Naive thymus-derived CD8-positive, alpha-beta T cell (primary cell): ENCODE results near the gene FKBP11. TPM values are rescaled to one million over a fixed set of nuclear protein-coding genes. Genes with fewer than 3 reads are reported as not detected.
"Not testable (repeated sequence)": the region's sequence is repeated elsewhere in the genome, so short reads cannot be mapped to it uniquely, and the experiment has no call there.

Experiments used
- ATAC-seq, 2 donors: fragments of 150-1000 bp; cut with Tn5 transposase in 1 of 2; sonication (Bioruptor Pico), chemical (Tn5 transposase) in 1 of 2; 1 replicate in 1 of 2; 2 replicates in 1 of 2; pipeline ENCODE4 v1.10.0; 2021; ENCODE audit warnings: mild to moderate bottlenecking in 2 of 2, moderate library complexity in 2 of 2
- POLR2A ChIA-PET: fragments of 350-600 bp; sonication (Branson Sonifier 250); formaldehyde crosslinking; loops from one replicate; lab custom pipeline; 2021; ENCODE audit warnings: antibody characterized with exemption; lab: Charles Lee
- DNase-seq, 10 donors: peaks; one replicate each; pipeline versions ENCODE4 v3.0.0 to v3.0.0-alpha.2; 2020 to 2022
- H3K27ac Mint-ChIP-seq, 10 donors: one replicate each; pipeline ENCODE4 v1.8.0; 2020 to 2022; ENCODE audit warnings: mild to moderate bottlenecking in 10 of 10, mixed read lengths in 10 of 10, moderate library complexity in 4 of 10, inconsistent platforms in 1 of 10
- H3K27me3 Mint-ChIP-seq, 5 donors: one replicate each; pipeline ENCODE4 v1.8.0; 2021 to 2022; ENCODE audit warnings: mixed read lengths in 5 of 5
- H3K36me3 Mint-ChIP-seq, 3 donors: one replicate each; pipeline ENCODE4 v1.8.0; 2020 to 2022; ENCODE audit warnings: mixed read lengths in 3 of 3, mild to moderate bottlenecking in 2 of 3, inconsistent platforms in 1 of 3
- H3K4me1 Mint-ChIP-seq, 4 donors: one replicate each; pipeline ENCODE4 v1.8.0; 2021 to 2022; ENCODE audit warnings: mixed read lengths in 4 of 4
- H3K4me3 Mint-ChIP-seq, 10 donors: one replicate each; pipeline ENCODE4 v1.8.0; 2020 to 2022; ENCODE audit warnings: mild to moderate bottlenecking in 10 of 10, mixed read lengths in 10 of 10, moderate library complexity in 6 of 10, inconsistent platforms in 1 of 10
- H3K9me3 Mint-ChIP-seq, 9 donors: one replicate each; pipeline ENCODE4 v1.8.0; 2020 to 2022; ENCODE audit warnings: mixed read lengths in 9 of 9, mild to moderate bottlenecking in 3 of 9, inconsistent platforms in 1 of 9, moderate library complexity in 1 of 9
- polyA plus RNA-seq, 3 donors: library from polyadenylated mRNA; unstranded; fragments of 300-500 nt; fragmentation: Illumina TruSeq; gene quantifications; one replicate each; pipeline ENCODE4 v1.2.3, GENCODE V29; 2021
- total RNA-seq, 8 experiments: library from RNA in 2 of 8; stranded (reverse) in 2 of 8; gene quantifications; one replicate each; pipeline ENCODE4 v1.2.3 and lab custom pipeline; 2021 to 2026

FKBP11 gene
- total and polyA plus RNA-seq, 5 experiments from 2014 or later, result 49.2 to 151 (median 127) TPM

DNA sequence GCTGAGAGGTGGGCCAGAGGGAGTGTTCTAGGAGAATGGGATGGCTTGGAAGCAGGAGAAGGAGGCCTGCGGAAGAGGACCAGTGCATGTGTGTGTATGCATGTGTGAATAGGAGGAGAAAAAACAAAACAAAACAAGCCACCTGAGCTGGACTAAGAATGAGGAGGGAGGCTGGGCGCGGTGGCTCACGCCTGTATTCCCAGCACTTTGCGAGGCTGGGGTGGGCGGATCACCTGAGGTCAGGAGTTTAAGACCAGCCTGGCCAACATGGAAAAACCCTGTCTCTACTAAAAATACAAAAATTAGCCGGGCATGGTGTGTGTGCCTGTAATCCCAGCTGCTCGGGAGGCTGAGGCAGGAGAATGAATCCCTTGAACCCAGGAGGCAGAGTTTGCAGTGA, 51.8 kb downstream of the FKBP11 start:
- H3K27me3 Mint-ChIP-seq, H3K4me1 Mint-ChIP-seq, DNase-seq, H3K9me3 Mint-ChIP-seq, H3K4me3 Mint-ChIP-seq, H3K36me3 Mint-ChIP-seq, H3K27ac Mint-ChIP-seq, POLR2A ChIA-PET, ATAC-seq: not testable (repeated sequence)

DNA sequence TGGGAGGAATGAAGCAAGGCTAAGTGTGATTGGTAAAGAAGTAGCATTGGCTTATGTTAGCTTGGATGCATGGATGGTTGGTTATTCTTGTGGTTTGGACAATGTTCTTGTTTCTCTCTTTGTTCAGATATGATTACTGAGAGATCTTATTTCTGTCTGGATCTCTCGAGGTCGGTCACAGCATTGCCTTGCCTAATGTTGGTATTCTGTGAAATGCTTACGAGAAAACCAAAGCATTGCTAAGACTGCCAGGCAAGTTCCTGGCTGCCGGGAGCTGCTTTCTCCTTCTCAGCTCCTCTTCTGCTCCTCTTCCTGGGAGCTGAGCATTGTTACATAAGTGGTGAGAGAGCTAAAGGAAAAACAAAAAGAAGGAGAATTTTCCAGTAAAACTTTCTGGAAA, 52.2 kb downstream of the FKBP11 start:
- H3K36me3 Mint-ChIP-seq, result no peaks in the 10 kb centered on the region
- DNase-seq (no peak), ATAC-seq (no peak)
- H3K4me3 Mint-ChIP-seq, result no peak overlapping the region
- H3K27me3 Mint-ChIP-seq, result no peaks in the 10 kb centered on the region
- H3K9me3 Mint-ChIP-seq, result no peaks in the 10 kb centered on the region
- no peaks in the 10 kb centered on the region for H3K4me1 Mint-ChIP-seq
- no peak overlapping the region for H3K27ac Mint-ChIP-seq
- POLR2A ChIA-PET, result no interaction called here

Other genes with a start within 250 kb of the FKBP11 start
- gene KANSL2, start 243.3 kb downstream of the FKBP11 start, total RNA-seq, result 10 to 100 TPM; 83.3 to 92.4 TPM
- gene KANSL2, start 243.3 kb downstream of the FKBP11 start, polyA plus RNA-seq, result 10 to 100 TPM; 21.0 to 30.2 (median 27.4) TPM
- gene CCNT1, start 208.8 kb downstream of the FKBP11 start, total RNA-seq, result 10 to 100 TPM; 65.5 to 66.5 TPM
- gene CCNT1, start 208.8 kb downstream of the FKBP11 start, polyA plus RNA-seq, result 10 to 100 TPM; 12.9 to 22.6 (median 12.9) TPM
- gene ADCY6, start 136.4 kb downstream of the FKBP11 start, total RNA-seq, result not detected
- not detected for gene ADCY6, start 136.4 kb downstream of the FKBP11 start, polyA plus RNA-seq
- 1 to 10 TPM; 3.2 to 3.3 TPM for gene CACNB3, start 107.0 kb downstream of the FKBP11 start, total RNA-seq
- under 1 TPM; 0.19 to 0.52 (median 0.19) TPM for gene CACNB3, start 107.0 kb downstream of the FKBP11 start, polyA plus RNA-seq
- gene DDX23, start 73.3 kb downstream of the FKBP11 start, total RNA-seq, result 100 to 1,000 TPM; 159 to 171 TPM
- 10 to 100 TPM; 27.6 to 52.2 (median 33.8) TPM for gene DDX23, start 73.3 kb downstream of the FKBP11 start, polyA plus RNA-seq
- gene RND1, start 59.6 kb downstream of the FKBP11 start, total RNA-seq, result 1 to 10 TPM; 3.7 to 3.9 TPM
- 1 to 10 TPM in 2 of 3 donors, under 1 TPM in 1; 0.15 to 2.1 (median 1.3) TPM for gene RND1, start 59.6 kb downstream of the FKBP11 start, polyA plus RNA-seq
- 10 to 100 TPM; 55.3 to 57.3 TPM for gene ARF3, start 32.0 kb upstream of the FKBP11 start, total RNA-seq
- 10 to 100 TPM; 19.5 to 24.4 (median 21.8) TPM for gene ARF3, start 32.0 kb upstream of the FKBP11 start, polyA plus RNA-seq
- 1 to 10 TPM; 3.0 to 3.3 TPM for gene WNT10B, start 46.2 kb upstream of the FKBP11 start, total RNA-seq
- gene WNT10B, start 46.2 kb upstream of the FKBP11 start, polyA plus RNA-seq, result under 1 TPM in 1 of 3 donors, not detected in 2; 0.29 TPM
- under 1 TPM; 0.33 to 0.52 TPM for gene WNT1, start 52.8 kb upstream of the FKBP11 start, total RNA-seq
- gene WNT1, start 52.8 kb upstream of the FKBP11 start, polyA plus RNA-seq, result 1 to 10 TPM in 1 of 3 donors, under 1 TPM in 2; 0.23 to 1.2 (median 0.49) TPM
- gene DDN, start 73.9 kb upstream of the FKBP11 start, total RNA-seq, result under 1 TPM; 0.14 to 0.18 TPM
- gene DDN, start 73.9 kb upstream of the FKBP11 start, polyA plus RNA-seq, result not detected
- 10 to 100 TPM; 47.5 to 49.5 TPM for gene PRKAG1, start 93.3 kb upstream of the FKBP11 start, total RNA-seq
- gene PRKAG1, start 93.3 kb upstream of the FKBP11 start, polyA plus RNA-seq, result 10 to 100 TPM; 29.2 to 39.5 (median 33.0) TPM
- gene KMT2D, start 135.3 kb upstream of the FKBP11 start, total RNA-seq, result 100 to 1,000 TPM; 130 to 134 TPM
- 10 to 100 TPM in 2 of 3 donors, 1 to 10 TPM in 1; 1.5 to 28.5 (median 10.5) TPM for gene KMT2D, start 135.3 kb upstream of the FKBP11 start, polyA plus RNA-seq
- gene RHEBL1, start 144.5 kb upstream of the FKBP11 start, total RNA-seq, result 1 to 10 TPM; 3.6 to 4.3 TPM
- 1 to 10 TPM; 3.0 to 3.6 (median 3.4) TPM for gene RHEBL1, start 144.5 kb upstream of the FKBP11 start, polyA plus RNA-seq
- under 1 TPM; 0.27 to 0.47 TPM for gene DHH, start 169.3 kb upstream of the FKBP11 start, total RNA-seq
- gene DHH, start 169.3 kb upstream of the FKBP11 start, polyA plus RNA-seq, result not detected
- 100 to 1,000 TPM; 253 to 270 TPM for gene LMBR1L, start 185.4 kb upstream of the FKBP11 start, total RNA-seq
- gene LMBR1L, start 185.4 kb upstream of the FKBP11 start, polyA plus RNA-seq, result 10 to 100 TPM; 34.0 to 45.8 (median 34.6) TPM
- 100 to 1,000 TPM; 157 to 161 TPM for gene TUBA1B, start 205.9 kb upstream of the FKBP11 start, total RNA-seq
- gene TUBA1B, start 205.9 kb upstream of the FKBP11 start, polyA plus RNA-seq, result 100 to 1,000 TPM; 277 to 339 (median 333) TPM